ENCODE results near the gene CACNA1G.

Gene CACNA1G

GRCh38 chr17:50638966-50639713 is 78.6 kb downstream of the CACNA1G start:
- Histone ChIP-seq H3K4me3 (ENCODE audit: low read depth in 1 of 2, low read length in 2 of 2) (no peak overlapping the region), H3K27ac (ENCODE audit: low read length) (no peak overlapping the region), H3K9me3 (ENCODE audit: control insufficient read depth in 1 of 2, low read length in 2 of 2) (no peaks in the 10 kb centered on the region), H3K27me3 (ENCODE audit: low read depth, low read length) (peaks cover 4% of the 10 kb centered on the region), H3K4me1 (ENCODE audit: control insufficient read depth in 1 of 2, insufficient read depth in 2 of 2, low read length in 2 of 2) (peaks cover 22 to 25% of the 10 kb centered on the region in 2 donors), H3K36me3 (ENCODE audit: control insufficient read depth in 1 of 2, insufficient read depth in 2 of 2, low read length in 2 of 2) (no peaks in the 10 kb centered on the region)

GRCh38 chr17:50640686-50641351 is 80.3 kb downstream of the CACNA1G start:
- H3K27ac ChIP-seq (ENCODE audit: low read length): no peak overlapping the region

GRCh38 chr17:50641357-50641756 is 80.8 kb downstream of the CACNA1G start:
- Histone ChIP-seq H3K4me3 (ENCODE audit: low read depth in 1 of 2, low read length in 2 of 2) (no peak overlapping the region), H3K36me3 (ENCODE audit: control insufficient read depth in 1 of 2, insufficient read depth in 2 of 2, low read length in 2 of 2) (no peaks in the 10 kb centered on the region), H3K9me3 (ENCODE audit: control insufficient read depth in 1 of 2, low read length in 2 of 2) (no peaks in the 10 kb centered on the region), H3K4me1 (ENCODE audit: control insufficient read depth in 1 of 2, insufficient read depth in 2 of 2, low read length in 2 of 2) (peaks cover 16 to 22% of the 10 kb centered on the region in 2 donors), H3K27me3 (ENCODE audit: low read depth, low read length) (no peaks in the 10 kb centered on the region), H3K27ac (ENCODE audit: low read length) (no peak overlapping the region)

More at GRCh38 chr17:50640686-50641351, 80.3 kb downstream of the CACNA1G start:
- Histone ChIP-seq H3K9me3 (ENCODE audit: control insufficient read depth in 1 of 2, low read length in 2 of 2) (no peaks in the 10 kb centered on the region), H3K4me3 (ENCODE audit: low read depth in 1 of 2, low read length in 2 of 2) (no peak overlapping the region), H3K4me1 (ENCODE audit: control insufficient read depth in 1 of 2, insufficient read depth in 2 of 2, low read length in 2 of 2) (peaks cover 16 to 22% of the 10 kb centered on the region in 2 donors), H3K36me3 (ENCODE audit: control insufficient read depth in 1 of 2, insufficient read depth in 2 of 2, low read length in 2 of 2) (no peaks in the 10 kb centered on the region), H3K27me3 (ENCODE audit: low read depth, low read length) (no peaks in the 10 kb centered on the region)

GRCh38 chr17:50642071-50642721 is 81.7 kb downstream of the CACNA1G start:
- no peaks in the 10 kb centered on the region for H3K27me3 ChIP-seq (ENCODE audit: low read depth, low read length)
- H3K4me1 ChIP-seq (ENCODE audit: control insufficient read depth in 1 of 2, insufficient read depth in 2 of 2, low read length in 2 of 2): peaks cover 16 to 22% of the 10 kb centered on the region in 2 donors
- H3K36me3 ChIP-seq (ENCODE audit: control insufficient read depth in 1 of 2, insufficient read depth in 2 of 2, low read length in 2 of 2): no peaks in the 10 kb centered on the region
- H3K4me3 ChIP-seq (ENCODE audit: low read depth in 1 of 2, low read length in 2 of 2): no peak overlapping the region
- no peaks in the 10 kb centered on the region for H3K9me3 ChIP-seq (ENCODE audit: control insufficient read depth in 1 of 2, low read length in 2 of 2)
- H3K27ac ChIP-seq (ENCODE audit: low read length): no peak overlapping the region

GRCh38 chr17:50642722-50643656 is 82.5 kb downstream of the CACNA1G start:
- no peaks in the 10 kb centered on the region for H3K27me3 ChIP-seq (ENCODE audit: low read depth, low read length)
- H3K4me3 ChIP-seq (ENCODE audit: low read depth in 1 of 2, low read length in 2 of 2): no peak overlapping the region
- H3K36me3 ChIP-seq (ENCODE audit: control insufficient read depth in 1 of 2, insufficient read depth in 2 of 2, low read length in 2 of 2): no peaks in the 10 kb centered on the region
- H3K4me1 ChIP-seq (ENCODE audit: control insufficient read depth in 1 of 2, insufficient read depth in 2 of 2, low read length in 2 of 2): peaks cover 16 to 22% of the 10 kb centered on the region in 2 donors
- H3K9me3 ChIP-seq (ENCODE audit: control insufficient read depth in 1 of 2, low read length in 2 of 2): no peaks in the 10 kb centered on the region
- no peak overlapping the region for H3K27ac ChIP-seq (ENCODE audit: low read length)

- no peak overlapping the region for H3K4me3 ChIP-seq (ENCODE audit: low read depth in 1 of 2, low read length in 2 of 2)
- H3K4me1 ChIP-seq (ENCODE audit: control insufficient read depth in 1 of 2, insufficient read depth in 2 of 2, low read length in 2 of 2): peaks cover 0 to 5% of the 10 kb centered on the region in 2 donors
- no peaks in the 10 kb centered on the region for H3K9me3 ChIP-seq (ENCODE audit: control insufficient read depth in 1 of 2, low read length in 2 of 2)
- H3K36me3 ChIP-seq (ENCODE audit: control insufficient read depth in 1 of 2, insufficient read depth in 2 of 2, low read length in 2 of 2): no peaks in the 10 kb centered on the region
- H3K27me3 ChIP-seq (ENCODE audit: low read depth, low read length): no peaks in the 10 kb centered on the region
- H3K27ac ChIP-seq (ENCODE audit: low read length): no peak overlapping the region
These were observed 85.5 kb downstream of the CACNA1G start for GRCh38 chr17:50645748-50646682.

- H3K9me3 ChIP-seq (ENCODE audit: control insufficient read depth in 1 of 2, low read length in 2 of 2): no peaks in the 10 kb centered on the region
- H3K36me3 ChIP-seq (ENCODE audit: control insufficient read depth in 1 of 2, insufficient read depth in 2 of 2, low read length in 2 of 2): no peaks in the 10 kb centered on the region
- H3K27ac ChIP-seq (ENCODE audit: low read length): no peak overlapping the region
- H3K4me1 ChIP-seq (ENCODE audit: control insufficient read depth in 1 of 2, insufficient read depth in 2 of 2, low read length in 2 of 2): no peaks in the 10 kb centered on the region
- H3K4me3 ChIP-seq (ENCODE audit: low read depth in 1 of 2, low read length in 2 of 2): no peak overlapping the region
- no peaks in the 10 kb centered on the region for H3K27me3 ChIP-seq (ENCODE audit: low read depth, low read length)
These were observed 86.7 kb downstream of the CACNA1G start for GRCh38 chr17:50647187-50647586.

GRCh38 chr17:50649042-50649908 is 88.8 kb downstream of the CACNA1G start:
- Histone ChIP-seq H3K36me3 (ENCODE audit: control insufficient read depth in 1 of 2, insufficient read depth in 2 of 2, low read length in 2 of 2) (no peaks in the 10 kb centered on the region), H3K9me3 (ENCODE audit: control insufficient read depth in 1 of 2, low read length in 2 of 2) (peaks cover 0 to 6% of the 10 kb centered on the region in 2 donors), H3K4me3 (ENCODE audit: low read depth in 1 of 2, low read length in 2 of 2) (no peak overlapping the region), H3K4me1 (ENCODE audit: control insufficient read depth in 1 of 2, insufficient read depth in 2 of 2, low read length in 2 of 2) (no peaks in the 10 kb centered on the region), H3K27me3 (ENCODE audit: low read depth, low read length) (no peaks in the 10 kb centered on the region), H3K27ac (ENCODE audit: low read length) (no peak overlapping the region)

GRCh38 chr17:50651661-50652060 is 91.1 kb downstream of the CACNA1G start:
- Histone ChIP-seq H3K9me3 (ENCODE audit: control insufficient read depth in 1 of 2, low read length in 2 of 2) (peaks cover 0 to 6% of the 10 kb centered on the region in 2 donors), H3K4me3 (ENCODE audit: low read depth in 1 of 2, low read length in 2 of 2) (no peak overlapping the region), H3K27me3 (ENCODE audit: low read depth, low read length) (no peaks in the 10 kb centered on the region), H3K36me3 (ENCODE audit: control insufficient read depth in 1 of 2, insufficient read depth in 2 of 2, low read length in 2 of 2) (no peaks in the 10 kb centered on the region), H3K4me1 (ENCODE audit: control insufficient read depth in 1 of 2, insufficient read depth in 2 of 2, low read length in 2 of 2) (no peaks in the 10 kb centered on the region), H3K27ac (ENCODE audit: low read length) (no peak overlapping the region)
